ENCODE data around the gene SKIC8.

SKIC8 gene

DNA sequence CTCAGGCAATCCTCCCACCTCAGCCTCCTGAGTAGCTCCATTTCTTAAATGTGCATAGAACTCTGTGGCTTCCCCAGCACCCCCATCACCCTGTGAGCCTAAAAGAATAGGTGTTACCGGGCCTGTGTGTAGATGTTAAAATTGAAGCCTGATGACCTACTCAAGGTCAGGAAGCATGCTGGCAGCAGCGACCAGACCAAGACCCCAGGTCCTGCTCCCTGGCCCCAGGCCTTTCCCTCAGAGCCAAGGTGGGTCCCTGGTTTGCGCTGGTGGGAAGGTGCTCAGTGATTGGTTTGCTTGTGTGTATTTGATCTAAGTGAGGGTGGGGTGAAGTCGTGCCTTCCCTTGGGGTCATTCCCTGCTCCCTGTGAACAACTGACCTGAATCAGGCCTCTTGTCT, 22.4 kb upstream of the SKIC8 start:
- TF ChIP-seq EZH2phosphoT487 (IDR thresholded peaks at IDR 0.05; ENCODE audit: low read depth) = no peak
- no peaks in the 10 kb centered on the region for H3K79me2 ChIP-seq (ENCODE audit: low read length)
- H3K4me2 ChIP-seq (ENCODE audit: low read length) = no peak overlapping the region
- H3K9me3 ChIP-seq (ENCODE audit: insufficient read depth, low read length) = no peaks in the 10 kb centered on the region
- H4K20me1 ChIP-seq (ENCODE audit: insufficient read depth, low read length) = no peaks in the 10 kb centered on the region
- no peak overlapping the region for H3K4me3 ChIP-seq (ENCODE audit: low read length)
- no peak overlapping the region for H3K9ac ChIP-seq (ENCODE audit: low read length)
- no peaks in the 10 kb centered on the region for H3K36me3 ChIP-seq (replicated peaks; ENCODE audit: low read depth, low read length)
- no peaks in the 10 kb centered on the region for H3K27me3 ChIP-seq (ENCODE audit: low read depth, low read length)
- H2AFZ ChIP-seq (ENCODE audit: low read depth, low read length) = no peak overlapping the region
- H3K4me1 ChIP-seq (ENCODE audit: low read length) = peaks cover 7% of the 10 kb centered on the region
- H3K27ac ChIP-seq (ENCODE audit: low read length) = no peak overlapping the region

DNA sequence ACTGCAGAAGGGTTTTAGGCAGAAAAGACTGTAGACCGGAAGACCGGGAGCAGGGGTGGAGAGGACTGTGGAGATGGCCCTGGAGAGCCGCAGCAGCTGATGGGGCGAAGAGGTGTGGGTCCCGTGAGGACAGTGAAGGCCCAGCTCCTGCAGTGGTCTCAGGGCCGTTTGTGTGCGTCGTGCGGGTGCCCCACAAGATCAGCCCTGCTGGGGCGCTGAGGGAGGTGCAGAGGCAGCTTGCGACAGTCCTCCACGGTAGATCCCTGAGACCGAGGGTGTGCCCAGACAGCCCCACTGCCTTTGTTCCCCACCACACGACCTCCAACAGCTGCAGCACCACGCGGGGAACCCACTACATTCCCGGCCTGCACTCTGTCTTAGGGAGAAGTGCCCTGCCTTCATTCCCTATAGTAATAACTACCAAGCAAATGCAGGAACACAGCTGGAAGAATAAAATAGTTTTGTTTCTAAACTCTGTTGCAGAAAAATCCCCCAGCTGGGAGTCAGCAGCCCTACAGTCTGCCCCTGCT, 21.7 kb upstream of the SKIC8 start:
- no peaks in the 10 kb centered on the region for H3K27me3 ChIP-seq (ENCODE audit: low read depth, low read length)
- no peak overlapping the region for H3K4me3 ChIP-seq (ENCODE audit: low read length)
- H3K27ac ChIP-seq (ENCODE audit: low read length) = no peak overlapping the region
- TF ChIP-seq CTCF (IDR thresholded peaks at IDR 0.05; ENCODE audit: low read depth, low read length) (no peak), EZH2phosphoT487 (IDR thresholded peaks at IDR 0.05; ENCODE audit: low read depth) (no peak)
- H3K9ac ChIP-seq (ENCODE audit: low read length) = no peak overlapping the region
- H2AFZ ChIP-seq (ENCODE audit: low read depth, low read length) = no peak overlapping the region
- H3K9me3 ChIP-seq (ENCODE audit: insufficient read depth, low read length) = no peaks in the 10 kb centered on the region
- H3K4me2 ChIP-seq (ENCODE audit: low read length) = no peak overlapping the region
- peaks cover 14% of the 10 kb centered on the region for H3K4me1 ChIP-seq (ENCODE audit: low read length)
- no peaks in the 10 kb centered on the region for H4K20me1 ChIP-seq (ENCODE audit: insufficient read depth, low read length)
- no peaks in the 10 kb centered on the region for H3K79me2 ChIP-seq (ENCODE audit: low read length)
- H3K36me3 ChIP-seq (replicated peaks; ENCODE audit: low read depth, low read length) = no peaks in the 10 kb centered on the region

- no peak overlapping the region for H3K4me3 ChIP-seq (ENCODE audit: low read length)
- H3K79me2 ChIP-seq (ENCODE audit: low read length) = no peaks in the 10 kb centered on the region
- TF ChIP-seq EZH2phosphoT487 (IDR thresholded peaks at IDR 0.05; ENCODE audit: low read depth) = no peak
- no peak for TF ChIP-seq CTCF (IDR thresholded peaks at IDR 0.05; ENCODE audit: low read depth, low read length)
- H3K27me3 ChIP-seq (ENCODE audit: low read depth, low read length) = no peaks in the 10 kb centered on the region
- peaks cover 21% of the 10 kb centered on the region for H3K4me1 ChIP-seq (ENCODE audit: low read length)
- H4K20me1 ChIP-seq (ENCODE audit: insufficient read depth, low read length) = no peaks in the 10 kb centered on the region
- no peak overlapping the region for H3K4me2 ChIP-seq (ENCODE audit: low read length)
- H3K9me3 ChIP-seq (ENCODE audit: insufficient read depth, low read length) = no peaks in the 10 kb centered on the region
- no peak overlapping the region for H3K9ac ChIP-seq (ENCODE audit: low read length)
- H2AFZ ChIP-seq (ENCODE audit: low read depth, low read length) = no peak overlapping the region
- H3K27ac ChIP-seq (ENCODE audit: low read length) = no peak overlapping the region
- H3K36me3 ChIP-seq (replicated peaks; ENCODE audit: low read depth, low read length) = no peaks in the 10 kb centered on the region
Observed at GRCh38 chr15:78320183-78320582, 20.8 kb upstream of the SKIC8 start.

DNA sequence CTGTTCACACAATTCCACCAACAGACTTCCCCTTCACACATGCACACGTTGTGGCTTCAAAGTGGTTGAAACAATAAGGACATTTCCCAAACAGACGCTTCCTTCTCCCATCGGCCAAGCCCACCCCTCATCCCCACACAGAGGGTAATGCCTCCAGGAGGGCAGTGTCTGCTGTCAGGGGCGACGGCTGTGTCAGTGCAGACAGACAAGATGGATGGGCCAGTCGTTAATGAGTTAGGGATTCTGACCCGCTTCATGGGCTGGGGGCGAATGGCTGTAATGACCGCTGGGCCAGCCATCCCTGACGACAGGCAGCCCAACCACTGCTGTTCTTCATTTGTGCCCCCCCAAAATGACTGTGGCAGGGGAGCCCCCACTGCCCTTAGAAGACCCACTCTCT, 20.2 kb upstream of the SKIC8 start:
- no peak overlapping the region for H2AFZ ChIP-seq (ENCODE audit: low read depth, low read length)
- no peak overlapping the region for H3K27ac ChIP-seq (ENCODE audit: low read length)
- H3K9ac ChIP-seq (ENCODE audit: low read length) = no peak overlapping the region
- H3K4me1 ChIP-seq (ENCODE audit: low read length) = peaks cover 21% of the 10 kb centered on the region
- no peaks in the 10 kb centered on the region for H3K36me3 ChIP-seq (replicated peaks; ENCODE audit: low read depth, low read length)
- H3K27me3 ChIP-seq (ENCODE audit: low read depth, low read length) = no peaks in the 10 kb centered on the region
- no peaks in the 10 kb centered on the region for H3K9me3 ChIP-seq (ENCODE audit: insufficient read depth, low read length)
- H3K4me3 ChIP-seq (ENCODE audit: low read length) = no peak overlapping the region
- no peaks in the 10 kb centered on the region for H4K20me1 ChIP-seq (ENCODE audit: insufficient read depth, low read length)
- H3K4me2 ChIP-seq (ENCODE audit: low read length) = no peak overlapping the region
- no peaks in the 10 kb centered on the region for H3K79me2 ChIP-seq (ENCODE audit: low read length)
- TF ChIP-seq EZH2phosphoT487 (IDR thresholded peaks at IDR 0.05; ENCODE audit: low read depth) = no peak
- TF ChIP-seq CTCF (IDR thresholded peaks at IDR 0.05; ENCODE audit: low read depth, low read length) = no peak

All from OCI-LY3 (cell line).